Activated naive CD8-positive, alpha-beta T cell treated with anti-CD3 and anti-CD28 coated beads, Interleukin-2, amount 50 U/mL, for 24 hours (primary cell): Measurements from ENCODE around the gene DUSP8.
"Not testable (repeated sequence)": the region's sequence is repeated elsewhere in the genome, so short reads cannot be mapped to it uniquely, and the experiment has no call there.

Source experiments
- ATAC-seq: fragments of 150-1000 bp; cut with Tn5 transposase; one replicate; pipeline ENCODE4 v1.10.0; 2021
- DNase-seq: peaks from one replicate; pipeline ENCODE4 v3.0.0; 2021
- H3K27ac Mint-ChIP-seq: one replicate; pipeline ENCODE4 v1.8.0; 2021; ENCODE audit warnings: mild to moderate bottlenecking, mixed read lengths
- H3K27me3 Mint-ChIP-seq: one replicate; pipeline ENCODE4 v1.8.0; 2021; ENCODE audit warnings: mixed read lengths
- H3K36me3 Mint-ChIP-seq: one replicate; pipeline ENCODE4 v1.8.0; 2021; ENCODE audit warnings: low read depth, mixed read lengths
- H3K4me1 Mint-ChIP-seq: one replicate; pipeline ENCODE4 v1.8.0; 2021; ENCODE audit warnings: mixed read lengths
- H3K4me3 Mint-ChIP-seq: one replicate; pipeline ENCODE4 v1.8.0; 2021; ENCODE audit warnings: mild to moderate bottlenecking, moderate library complexity, mixed read lengths
- H3K9me3 Mint-ChIP-seq: one replicate; pipeline ENCODE4 v1.8.0; 2021; ENCODE audit warnings: mixed read lengths

Gene DUSP8

GRCh38 chr11:1597994-1598380, 25.9 kb upstream of the DUSP8 start, which contains the start of gene KRTAP5-2:
KRTAP5-2 (minus strand) TSS chr11:1598294; CDS start chr11:1598250, 44 bp downstream.
- Mint-ChIP-seq H3K4me1 (peaks cover 2% of the 10 kb centered on the region), H3K4me3 (no peak within 1 kb of the TSS), H3K36me3 (no peaks in the 10 kb centered on the region), H3K27me3 (peaks cover 36% of the 10 kb centered on the region), H3K27ac (no peak within 1 kb of the TSS), H3K9me3 (no peaks in the 10 kb centered on the region)
- DNase-seq (no peak), ATAC-seq (no peak)

- DNase-seq (no peak), ATAC-seq (no peak)
- H3K9me3 Mint-ChIP-seq = no peaks in the 10 kb centered on the region
- H3K4me1 Mint-ChIP-seq = peaks cover 2% of the 10 kb centered on the region
- H3K4me3 Mint-ChIP-seq = no peak overlapping the region
- no peak overlapping the region for H3K27ac Mint-ChIP-seq
- no peaks in the 10 kb centered on the region for H3K36me3 Mint-ChIP-seq
- H3K27me3 Mint-ChIP-seq = peaks cover 34% of the 10 kb centered on the region
Measured at GRCh38 chr11:1597331-1597993, 25.4 kb upstream of the DUSP8 start.

GRCh38 chr11:1596576-1597121, 24.6 kb upstream of the DUSP8 start:
- not testable (repeated sequence) for ATAC-seq, H3K36me3 Mint-ChIP-seq, DNase-seq, H3K4me3 Mint-ChIP-seq, H3K27ac Mint-ChIP-seq, H3K4me1 Mint-ChIP-seq, H3K9me3 Mint-ChIP-seq
- peaks cover 30% of the 10 kb centered on the region for H3K27me3 Mint-ChIP-seq

- H3K36me3 Mint-ChIP-seq, DNase-seq, H3K4me3 Mint-ChIP-seq, ATAC-seq, H3K9me3 Mint-ChIP-seq, H3K4me1 Mint-ChIP-seq, H3K27ac Mint-ChIP-seq: not testable (repeated sequence)
- H3K27me3 Mint-ChIP-seq = peaks cover 30% of the 10 kb centered on the region
Measured at GRCh38 chr11:1595994-1596575, 24.0 kb upstream of the DUSP8 start.

- DNase-seq = no peak
- Mint-ChIP-seq H3K36me3 (peaks cover 1% of the 10 kb centered on the region), H3K4me1 (peaks cover 13% of the 10 kb centered on the region), H3K27me3 (peaks cover 30% of the 10 kb centered on the region), H3K9me3 (no peaks in the 10 kb centered on the region), H3K4me3 (no peak overlapping the region), H3K27ac (no peak overlapping the region)
- no peak for ATAC-seq
Measured at GRCh38 chr11:1592628-1593027, 20.6 kb upstream of the DUSP8 start.

- no peaks in the 10 kb centered on the region for H3K9me3 Mint-ChIP-seq
- ATAC-seq = no peak
- no peak overlapping the region for H3K4me3 Mint-ChIP-seq
- H3K27me3 Mint-ChIP-seq = peaks cover 17% of the 10 kb centered on the region
- H3K36me3 Mint-ChIP-seq = peaks cover 1% of the 10 kb centered on the region
- peaks cover 16% of the 10 kb centered on the region for H3K4me1 Mint-ChIP-seq
- H3K27ac Mint-ChIP-seq = no peak overlapping the region
- no peak for DNase-seq
Measured at GRCh38 chr11:1589996-1590395, 17.9 kb upstream of the DUSP8 start.

GRCh38 chr11:1589191-1589963, 17.3 kb upstream of the DUSP8 start:
- DNase-seq = not testable (repeated sequence)

GRCh38 chr11:1586699-1587098, 14.6 kb upstream of the DUSP8 start:
- Mint-ChIP-seq H3K9me3 (no peaks in the 10 kb centered on the region), H3K27me3 (peaks cover 23% of the 10 kb centered on the region), H3K27ac (no peak overlapping the region), H3K36me3 (peaks cover 1% of the 10 kb centered on the region), H3K4me3 (no peak overlapping the region), H3K4me1 (peaks cover 19% of the 10 kb centered on the region)
- DNase-seq (no peak), ATAC-seq (no peak)

More at GRCh38 chr11:1589191-1589963, 17.3 kb upstream of the DUSP8 start:
- not testable (repeated sequence) for H3K9me3 Mint-ChIP-seq, ATAC-seq, H3K36me3 Mint-ChIP-seq
- Mint-ChIP-seq H3K27ac (peak overlapping the region; percentile 70), H3K4me3 (peak overlapping the region; percentile 8), H3K4me1 (peaks cover 16% of the 10 kb centered on the region), H3K27me3 (peaks cover 16% of the 10 kb centered on the region)

- not testable (repeated sequence) for H3K36me3 Mint-ChIP-seq, H3K9me3 Mint-ChIP-seq, H3K4me3 Mint-ChIP-seq, DNase-seq, H3K27ac Mint-ChIP-seq, ATAC-seq
- H3K4me1 Mint-ChIP-seq = peaks cover 17% of the 10 kb centered on the region
- H3K27me3 Mint-ChIP-seq = peaks cover 21% of the 10 kb centered on the region
Measured at GRCh38 chr11:1584661-1585370, 12.7 kb upstream of the DUSP8 start, which contains the start of gene KRTAP5-1. KRTAP5-1 (minus strand) TSS chr11:1585283; CDS start chr11:1585249, 34 bp downstream.

GRCh38 chr11:1582909-1583308, 10.8 kb upstream of the DUSP8 start:
- peaks cover 14% of the 10 kb centered on the region for H3K9me3 Mint-ChIP-seq
- not testable (repeated sequence) for H3K27ac Mint-ChIP-seq

GRCh38 chr11:1581976-1582375, 9.9 kb upstream of the DUSP8 start:
- DNase-seq (no peak), ATAC-seq (no peak)
- Mint-ChIP-seq H3K27me3 (peaks cover 15% of the 10 kb centered on the region), H3K9me3 (peaks cover 14% of the 10 kb centered on the region), H3K27ac (no peak overlapping the region), H3K4me3 (no peak overlapping the region), H3K36me3 (no peaks in the 10 kb centered on the region), H3K4me1 (peaks cover 8% of the 10 kb centered on the region)

More at GRCh38 chr11:1582909-1583308, 10.8 kb upstream of the DUSP8 start:
- not testable (repeated sequence) for H3K4me3 Mint-ChIP-seq, H3K4me1 Mint-ChIP-seq, ATAC-seq, H3K36me3 Mint-ChIP-seq, DNase-seq
- H3K27me3 Mint-ChIP-seq = peaks cover 15% of the 10 kb centered on the region

- H3K4me1 Mint-ChIP-seq = peaks cover 8% of the 10 kb centered on the region
- no peak for ATAC-seq
- H3K36me3 Mint-ChIP-seq = no peaks in the 10 kb centered on the region
- no peak overlapping the region for H3K4me3 Mint-ChIP-seq
- no peak overlapping the region for H3K27ac Mint-ChIP-seq
- peaks cover 14% of the 10 kb centered on the region for H3K9me3 Mint-ChIP-seq
- no peak for DNase-seq
- H3K27me3 Mint-ChIP-seq = peaks cover 14% of the 10 kb centered on the region
Measured at GRCh38 chr11:1576825-1577224, 4.8 kb upstream of the DUSP8 start.

GRCh38 chr11:1575756-1576155, 3.7 kb upstream of the DUSP8 start:
- not testable (repeated sequence) for H3K27ac Mint-ChIP-seq, H3K4me3 Mint-ChIP-seq
- peaks cover 14% of the 10 kb centered on the region for H3K9me3 Mint-ChIP-seq

GRCh38 chr11:1574933-1575242, 2.8 kb upstream of the DUSP8 start:
- Mint-ChIP-seq H3K36me3 (no peaks in the 10 kb centered on the region), H3K27me3 (peaks cover 18% of the 10 kb centered on the region), H3K9me3 (peaks cover 14% of the 10 kb centered on the region), H3K4me1 (peaks cover 11% of the 10 kb centered on the region), H3K4me3 (no peak overlapping the region), H3K27ac (no peak overlapping the region)
- no peak for DNase-seq
- ATAC-seq = no peak

More at GRCh38 chr11:1575756-1576155, 3.7 kb upstream of the DUSP8 start:
- DNase-seq, H3K36me3 Mint-ChIP-seq, ATAC-seq, H3K4me1 Mint-ChIP-seq: not testable (repeated sequence)
- peaks cover 15% of the 10 kb centered on the region for H3K27me3 Mint-ChIP-seq
